ENCODE results near the gene CCZ1. TPM values are rescaled to one million over a fixed set of nuclear protein-coding genes. Genes with fewer than 3 reads are reported as not detected.
"Not testable (repeated sequence)": the region's sequence is repeated elsewhere in the genome, so short reads cannot be mapped to it uniquely, and the experiment has no call there.

CCZ1 gene
- total RNA-seq, 1 experiment from 2014 or later = 73.6 TPM

- not testable (repeated sequence) for DNase-seq; H3K36me3 ChIP-seq; H3K4me1 ChIP-seq; H3K4me3 ChIP-seq; H3K27ac ChIP-seq; H3K9me3 ChIP-seq (replicated peaks); H3K27me3 ChIP-seq
Measured at GRCh38 chr7:5884431-5884830, 14.1 kb upstream of the CCZ1 start.

- not testable (repeated sequence) for H3K4me3 ChIP-seq; H3K9me3 ChIP-seq (replicated peaks); DNase-seq; H3K27ac ChIP-seq; H3K4me1 ChIP-seq; H3K36me3 ChIP-seq; H3K27me3 ChIP-seq
Measured at GRCh38 chr7:5888021-5888420, 10.5 kb upstream of the CCZ1 start.

- not testable (repeated sequence) for H3K27ac ChIP-seq; H3K4me1 ChIP-seq; DNase-seq; H3K27me3 ChIP-seq; H3K36me3 ChIP-seq; H3K9me3 ChIP-seq (replicated peaks); H3K4me3 ChIP-seq
Measured at GRCh38 chr7:5890244-5890643, 8.3 kb upstream of the CCZ1 start.

- Histone ChIP-seq H3K27ac (no peak overlapping the region), H3K9me3 (replicated peaks) (no peaks in the 10 kb centered on the region), H3K4me3 (no peak overlapping the region), H3K36me3 (no peaks in the 10 kb centered on the region), H3K4me1 (no peaks in the 10 kb centered on the region), H3K27me3 (no peaks in the 10 kb centered on the region)
- no peak for DNase-seq
Measured at GRCh38 chr7:5892498-5892897, 6.0 kb upstream of the CCZ1 start.

- not testable (repeated sequence) for H3K4me3 ChIP-seq; H3K36me3 ChIP-seq; DNase-seq; H3K9me3 ChIP-seq (replicated peaks); H3K4me1 ChIP-seq; H3K27me3 ChIP-seq; H3K27ac ChIP-seq
Measured at GRCh38 chr7:5897369-5897919, 1.1 kb upstream of the CCZ1 start.

- H3K9me3 ChIP-seq (replicated peaks); DNase-seq; H3K4me3 ChIP-seq; H3K27ac ChIP-seq; H3K36me3 ChIP-seq; H3K27me3 ChIP-seq; H3K4me1 ChIP-seq: not testable (repeated sequence)
Measured at GRCh38 chr7:5903002-5903401, 4.5 kb downstream of the CCZ1 start.

GRCh38 chr7:5904726-5905125, 6.2 kb downstream of the CCZ1 start:
- H3K27ac ChIP-seq; H3K4me1 ChIP-seq; H3K27me3 ChIP-seq; H3K9me3 ChIP-seq (replicated peaks); DNase-seq; H3K4me3 ChIP-seq; H3K36me3 ChIP-seq: not testable (repeated sequence)

- not testable (repeated sequence) for H3K4me3 ChIP-seq; H3K4me1 ChIP-seq; H3K9me3 ChIP-seq (replicated peaks); H3K27me3 ChIP-seq; H3K36me3 ChIP-seq; H3K27ac ChIP-seq
- DNase-seq = peak in 1 of 2 experiments; percentile 61
Measured at GRCh38 chr7:5908835-5909234, 10.3 kb downstream of the CCZ1 start.

GRCh38 chr7:5916529-5916928, 18.0 kb downstream of the CCZ1 start:
- not testable (repeated sequence) for H3K27me3 ChIP-seq; H3K36me3 ChIP-seq; DNase-seq; H3K9me3 ChIP-seq (replicated peaks); H3K27ac ChIP-seq; H3K4me1 ChIP-seq; H3K4me3 ChIP-seq

- H3K4me1 ChIP-seq; H3K27me3 ChIP-seq; H3K27ac ChIP-seq; H3K9me3 ChIP-seq (replicated peaks); DNase-seq; H3K36me3 ChIP-seq; H3K4me3 ChIP-seq: not testable (repeated sequence)
Measured at GRCh38 chr7:5924180-5924579, 25.6 kb downstream of the CCZ1 start.

GRCh38 chr7:5924630-5925029, 26.1 kb downstream of the CCZ1 start:
- not testable (repeated sequence) for H3K36me3 ChIP-seq; H3K9me3 ChIP-seq (replicated peaks); H3K4me3 ChIP-seq; H3K4me1 ChIP-seq; H3K27ac ChIP-seq; DNase-seq; H3K27me3 ChIP-seq

GRCh38 chr7:5926263-5926870, 27.8 kb downstream of the CCZ1 start:
- not testable (repeated sequence) for H3K4me3 ChIP-seq; H3K27ac ChIP-seq; H3K36me3 ChIP-seq; H3K4me1 ChIP-seq; H3K27me3 ChIP-seq; H3K9me3 ChIP-seq (replicated peaks); DNase-seq

- not testable (repeated sequence) for H3K4me3 ChIP-seq; H3K36me3 ChIP-seq; H3K4me1 ChIP-seq; H3K27me3 ChIP-seq; H3K27ac ChIP-seq; DNase-seq; H3K9me3 ChIP-seq (replicated peaks)
Measured at GRCh38 chr7:5930290-5930689, 31.8 kb downstream of the CCZ1 start.

GRCh38 chr7:5931250-5931649, 32.7 kb downstream of the CCZ1 start:
- not testable (repeated sequence) for DNase-seq, H3K27ac ChIP-seq, H3K36me3 ChIP-seq

GRCh38 chr7:5931905-5932644, 33.5 kb downstream of the CCZ1 start:
- not testable (repeated sequence) for H3K36me3 ChIP-seq; H3K27me3 ChIP-seq; H3K4me3 ChIP-seq; H3K9me3 ChIP-seq (replicated peaks); H3K4me1 ChIP-seq; DNase-seq; H3K27ac ChIP-seq

More at GRCh38 chr7:5931250-5931649, 32.7 kb downstream of the CCZ1 start:
- H3K9me3 ChIP-seq (replicated peaks); H3K4me1 ChIP-seq; H3K27me3 ChIP-seq; H3K4me3 ChIP-seq: not testable (repeated sequence)

GRCh38 chr7:5934945-5935450, 36.5 kb downstream of the CCZ1 start:
- H3K4me3 ChIP-seq; H3K9me3 ChIP-seq (replicated peaks); H3K4me1 ChIP-seq; H3K36me3 ChIP-seq; DNase-seq; H3K27ac ChIP-seq; H3K27me3 ChIP-seq: not testable (repeated sequence)
